Measurements from ENCODE around the gene GFPT1.
"Not testable (repeated sequence)": the region's sequence is repeated elsewhere in the genome, so short reads cannot be mapped to it uniquely, and the experiment has no call there.

Gene GFPT1

GRCh38 chr2:69383176-69383812, 3.7 kb downstream of the GFPT1 start:
- no peak for DNase-seq (ENCODE audit: low spot score)

- DNase-seq (ENCODE audit: low spot score), result no peak
Measured at GRCh38 chr2:69382547-69382946, 4.5 kb downstream of the GFPT1 start.

- no peak for DNase-seq (ENCODE audit: low spot score)
Measured at GRCh38 chr2:69381337-69381737, 5.7 kb downstream of the GFPT1 start.

- DNase-seq (ENCODE audit: low spot score), result no peak
Measured at GRCh38 chr2:69380072-69380917, 6.7 kb downstream of the GFPT1 start.

GRCh38 chr2:69376403-69376802, 10.6 kb downstream of the GFPT1 start:
- no peak for DNase-seq (ENCODE audit: low spot score)

GRCh38 chr2:69375494-69376353, 11.3 kb downstream of the GFPT1 start:
- DNase-seq (ENCODE audit: low spot score), result no peak

- DNase-seq (ENCODE audit: low spot score), result no peak
Measured at GRCh38 chr2:69372767-69373166, 14.3 kb downstream of the GFPT1 start.

GRCh38 chr2:69369802-69370201, 17.2 kb downstream of the GFPT1 start:
- DNase-seq (ENCODE audit: low spot score), result no peak

- DNase-seq (ENCODE audit: low spot score), result no peak
Measured at GRCh38 chr2:69368588-69368987, 18.4 kb downstream of the GFPT1 start.

GRCh38 chr2:69359371-69359770, 27.7 kb downstream of the GFPT1 start:
- no peak for DNase-seq (ENCODE audit: low spot score)

GRCh38 chr2:69358914-69359313, 28.1 kb downstream of the GFPT1 start:
- DNase-seq (ENCODE audit: low spot score), result no peak

GRCh38 chr2:69356471-69356870, 30.6 kb downstream of the GFPT1 start:
- no peak for DNase-seq (ENCODE audit: low spot score)

- DNase-seq (ENCODE audit: low spot score), result not testable (repeated sequence)
Measured at GRCh38 chr2:69354976-69355375, 32.1 kb downstream of the GFPT1 start.

- DNase-seq (ENCODE audit: low spot score), result no peak
Measured at GRCh38 chr2:69353360-69353759, 33.7 kb downstream of the GFPT1 start.

GRCh38 chr2:69348781-69349180, 38.2 kb downstream of the GFPT1 start:
- no peak for DNase-seq (ENCODE audit: low spot score)

GRCh38 chr2:69345434-69345833, 41.6 kb downstream of the GFPT1 start:
- no peak for DNase-seq (ENCODE audit: low spot score)

GRCh38 chr2:69344305-69344704, 42.7 kb downstream of the GFPT1 start:
- no peak for DNase-seq (ENCODE audit: low spot score)

GRCh38 chr2:69340101-69340775, 46.8 kb downstream of the GFPT1 start:
- no peak for DNase-seq (ENCODE audit: low spot score)

- no peak for DNase-seq (ENCODE audit: low spot score)
Measured at GRCh38 chr2:69335311-69335710, 51.7 kb downstream of the GFPT1 start.

- no peak for DNase-seq (ENCODE audit: low spot score)
Measured at GRCh38 chr2:69333352-69333751, 53.7 kb downstream of the GFPT1 start.

GRCh38 chr2:69330781-69331180, 56.2 kb downstream of the GFPT1 start:
- DNase-seq (ENCODE audit: low spot score), result no peak

GRCh38 chr2:69322631-69323030, 64.4 kb downstream of the GFPT1 start:
- no peak for DNase-seq (ENCODE audit: low spot score)
